ENCODE results near the gene JAG1.

DNA sequence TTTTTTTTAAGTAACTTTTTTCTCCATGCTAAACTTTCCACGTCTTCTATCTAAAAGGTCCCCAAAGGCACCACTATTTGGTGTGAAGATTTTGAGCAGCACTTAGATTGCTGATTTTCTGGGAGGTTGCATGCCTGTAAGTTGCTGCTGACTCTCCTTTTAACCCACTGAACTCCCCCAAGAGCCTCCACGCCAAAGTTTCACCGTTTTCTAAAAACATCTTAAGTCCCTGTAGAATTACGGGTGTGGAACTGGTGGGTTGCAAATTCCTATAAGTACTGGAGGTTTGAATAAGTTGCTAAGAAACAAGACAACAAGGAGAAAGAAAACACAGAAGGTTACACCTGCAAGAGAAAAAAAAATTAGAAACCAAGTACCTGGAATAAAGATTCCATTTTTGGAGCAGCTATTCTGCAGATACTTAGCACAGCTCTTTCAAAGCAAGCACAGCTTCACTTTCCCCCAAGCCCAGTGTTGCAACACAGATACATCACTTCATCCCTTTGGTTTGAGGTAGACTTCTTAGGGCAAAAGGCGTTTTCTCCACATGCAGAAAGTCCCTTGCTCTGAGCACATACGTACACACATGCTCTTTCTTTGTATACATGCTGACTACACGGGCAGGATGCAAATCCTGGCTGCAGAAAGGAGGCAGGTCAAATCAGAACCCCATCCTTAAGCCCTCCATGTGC, 5.0 kb downstream of the JAG1 start:
- TF ChIP-seq, protein P1, sequence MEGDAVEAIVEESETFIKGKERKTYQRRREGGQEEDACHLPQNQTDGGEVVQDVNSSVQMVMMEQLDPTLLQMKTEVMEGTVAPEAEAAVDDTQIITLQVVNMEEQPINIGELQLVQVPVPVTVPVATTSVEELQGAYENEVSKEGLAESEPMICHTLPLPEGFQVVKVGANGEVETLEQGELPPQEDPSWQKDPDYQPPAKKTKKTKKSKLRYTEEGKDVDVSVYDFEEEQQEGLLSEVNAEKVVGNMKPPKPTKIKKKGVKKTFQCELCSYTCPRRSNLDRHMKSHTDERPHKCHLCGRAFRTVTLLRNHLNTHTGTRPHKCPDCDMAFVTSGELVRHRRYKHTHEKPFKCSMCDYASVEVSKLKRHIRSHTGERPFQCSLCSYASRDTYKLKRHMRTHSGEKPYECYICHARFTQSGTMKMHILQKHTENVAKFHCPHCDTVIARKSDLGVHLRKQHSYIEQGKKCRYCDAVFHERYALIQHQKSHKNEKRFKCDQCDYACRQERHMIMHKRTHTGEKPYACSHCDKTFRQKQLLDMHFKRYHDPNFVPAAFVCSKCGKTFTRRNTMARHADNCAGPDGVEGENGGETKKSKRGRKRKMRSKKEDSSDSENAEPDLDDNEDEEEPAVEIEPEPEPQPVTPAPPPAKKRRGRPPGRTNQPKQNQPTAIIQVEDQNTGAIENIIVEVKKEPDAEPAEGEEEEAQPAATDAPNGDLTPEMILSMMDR (IDR thresholded peaks at IDR 0.05): no peak
- TF ChIP-seq POLR2A (IDR thresholded peaks at IDR 0.05) (no peak), EP300 (IDR thresholded peaks at IDR 0.05) (no peak)
